Measurements from ENCODE around the gene MFF. TPM values are rescaled to one million over a fixed set of nuclear protein-coding genes. Genes with fewer than 3 reads are reported as not detected.

MFF gene
- total RNA-seq, 1 experiment from 2014 or later, result 82.3 TPM

- Mint-ChIP-seq H3K36me3 (ENCODE audit: insufficient read depth, unreplicated experiment) (no peaks in the 10 kb centered on the region), H3K27me3 (ENCODE audit: unreplicated experiment) (no peaks in the 10 kb centered on the region), H3K27ac (ENCODE audit: unreplicated experiment) (no peak overlapping the region), H3K4me1 (ENCODE audit: low read depth, unreplicated experiment) (peaks cover 10% of the 10 kb centered on the region), H3K4me3 (ENCODE audit: low read depth, unreplicated experiment) (no peak overlapping the region), H3K9me3 (ENCODE audit: low read depth, unreplicated experiment) (no peaks in the 10 kb centered on the region)
- BruUV-seq (replicated peaks), result no TSS peak
- TF ChIP-seq CTCF (IDR thresholded peaks at IDR 0.05; ENCODE audit: unreplicated experiment), result no peak
- no peak for DNase-seq
- CTCF ChIA-PET, result interaction anchor here (0.7 kb wide), 1 partner anchor 948 kb away, joined by 4 read pairs; no protein-coding TSS in a partner anchor
- intact Hi-C loops (cut with micrococcal nuclease; ENCODE audit: unreplicated experiment), result loop anchor here (10.0 kb wide), 1 partner anchor 158 kb away; no protein-coding TSS in a partner anchor
Measured at GRCh38 chr2:227312579-227312978, 12.5 kb upstream of the MFF start.

- no TSS peak for BruUV-seq (replicated peaks)
- H3K27me3 Mint-ChIP-seq (ENCODE audit: unreplicated experiment), result no peaks in the 10 kb centered on the region
- no peaks in the 10 kb centered on the region for H3K9me3 Mint-ChIP-seq (ENCODE audit: low read depth, unreplicated experiment)
- CTCF ChIA-PET, result interaction anchor here (0.7 kb wide), 1 partner anchor 949 kb away, joined by 4 read pairs; no protein-coding TSS in a partner anchor
- intact Hi-C loops (cut with micrococcal nuclease; ENCODE audit: unreplicated experiment), result loop anchor here (10.0 kb wide), 1 partner anchor 159 kb away; no protein-coding TSS in a partner anchor
- no peak for DNase-seq
- no peaks in the 10 kb centered on the region for H3K36me3 Mint-ChIP-seq (ENCODE audit: insufficient read depth, unreplicated experiment)
- TF ChIP-seq CTCF (IDR thresholded peaks at IDR 0.05; ENCODE audit: unreplicated experiment), result no peak
- no peak overlapping the region for H3K27ac Mint-ChIP-seq (ENCODE audit: unreplicated experiment)
- H3K4me1 Mint-ChIP-seq (ENCODE audit: low read depth, unreplicated experiment), result peaks cover 10% of the 10 kb centered on the region
- no peak overlapping the region for H3K4me3 Mint-ChIP-seq (ENCODE audit: low read depth, unreplicated experiment)
Measured at GRCh38 chr2:227313310-227313709, 11.7 kb upstream of the MFF start.

GRCh38 chr2:227317834-227318233 is 7.2 kb upstream of the MFF start:
- Mint-ChIP-seq H3K36me3 (ENCODE audit: insufficient read depth, unreplicated experiment) (peaks cover 4% of the 10 kb centered on the region), H3K9me3 (ENCODE audit: low read depth, unreplicated experiment) (peaks cover 8% of the 10 kb centered on the region), H3K4me1 (ENCODE audit: low read depth, unreplicated experiment) (no peaks in the 10 kb centered on the region), H3K27me3 (ENCODE audit: unreplicated experiment) (no peaks in the 10 kb centered on the region), H3K4me3 (ENCODE audit: low read depth, unreplicated experiment) (no peak overlapping the region), H3K27ac (ENCODE audit: unreplicated experiment) (no peak overlapping the region)
- BruUV-seq (replicated peaks), result no TSS peak
- CTCF ChIA-PET, result no interaction called here
- TF ChIP-seq CTCF (IDR thresholded peaks at IDR 0.05; ENCODE audit: unreplicated experiment), result no peak
- intact Hi-C loops (cut with micrococcal nuclease; ENCODE audit: unreplicated experiment), result loop anchor here (10.0 kb wide), 1 partner anchor 163 kb away; no protein-coding TSS in a partner anchor
- DNase-seq, result no peak

GRCh38 chr2:227320305-227321094 is 4.6 kb upstream of the MFF start:
- intact Hi-C loops (cut with micrococcal nuclease; ENCODE audit: unreplicated experiment), result no loop called here
- no peaks in the 10 kb centered on the region for H3K27me3 Mint-ChIP-seq (ENCODE audit: unreplicated experiment)

More at GRCh38 chr2:227320305-227321094, 4.6 kb upstream of the MFF start:
- peaks cover 9% of the 10 kb centered on the region for H3K4me1 Mint-ChIP-seq (ENCODE audit: low read depth, unreplicated experiment)
- no peak for TF ChIP-seq CTCF (IDR thresholded peaks at IDR 0.05; ENCODE audit: unreplicated experiment)
- peaks cover 10% of the 10 kb centered on the region for H3K9me3 Mint-ChIP-seq (ENCODE audit: low read depth, unreplicated experiment)
- no peak overlapping the region for H3K27ac Mint-ChIP-seq (ENCODE audit: unreplicated experiment)
- H3K4me3 Mint-ChIP-seq (ENCODE audit: low read depth, unreplicated experiment), result no peak overlapping the region
- DNase-seq, result no peak
- H3K36me3 Mint-ChIP-seq (ENCODE audit: insufficient read depth, unreplicated experiment), result peaks cover 17% of the 10 kb centered on the region
- CTCF ChIA-PET, result no interaction called here
- no TSS peak for BruUV-seq (replicated peaks)

All from Calu3 (cell line).